HG03558 (cell line): ENCODE data around the gene PKIB.
"Not testable (repeated sequence)": the region's sequence is repeated elsewhere in the genome, so short reads cannot be mapped to it uniquely, and the experiment has no call there.

Experiments
- ATAC-seq: cut with Tn5 transposase; IDR thresholded peaks from one replicate; pipeline ENCODE4 v1.9.1; 2021; ENCODE audit warnings: moderate number of reproducible peaks; ENCODE audit not compliant: unreplicated experiment; ENCODE audit errors: extremely low read depth

The PKIB gene

DNA sequence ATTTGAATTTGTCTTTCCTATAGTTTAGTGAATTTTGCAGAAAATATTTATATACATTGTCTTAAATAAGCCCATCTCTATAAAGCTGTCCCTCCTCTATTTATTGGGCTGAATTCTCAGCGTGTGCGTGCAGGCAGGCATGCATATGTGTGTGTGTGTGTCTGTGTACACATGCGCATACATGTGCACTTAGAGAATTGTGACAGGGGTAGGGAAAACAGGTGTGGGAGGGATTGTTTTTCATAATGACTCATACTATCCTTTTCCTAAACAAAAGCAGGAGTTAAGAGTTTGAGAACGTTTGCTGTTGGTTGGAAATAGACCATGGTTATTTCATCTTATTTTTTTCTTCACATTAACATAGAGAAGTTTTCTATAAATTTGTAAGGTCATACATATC is 126.0 kb downstream of the PKIB start:
- ATAC-seq: no peak

DNA sequence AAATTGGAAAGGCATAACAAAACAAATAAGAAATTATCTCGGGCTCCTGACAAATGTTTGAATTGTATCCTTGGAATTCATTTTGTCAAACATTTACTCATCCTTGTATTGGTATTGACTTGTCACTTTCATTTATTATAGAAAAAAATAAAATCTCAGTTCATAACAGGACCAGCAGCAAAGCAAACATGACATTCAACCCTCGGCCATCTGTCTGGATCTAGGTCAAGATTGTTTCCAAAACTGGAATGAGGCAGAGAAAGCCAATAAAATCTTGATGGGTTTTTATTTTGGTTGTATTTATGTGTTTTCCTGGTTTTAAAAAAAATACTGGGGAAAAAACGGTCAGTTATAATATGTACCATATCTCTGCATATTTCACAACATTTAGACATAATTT is 126.4 kb downstream of the PKIB start:
- no peak for ATAC-seq

DNA sequence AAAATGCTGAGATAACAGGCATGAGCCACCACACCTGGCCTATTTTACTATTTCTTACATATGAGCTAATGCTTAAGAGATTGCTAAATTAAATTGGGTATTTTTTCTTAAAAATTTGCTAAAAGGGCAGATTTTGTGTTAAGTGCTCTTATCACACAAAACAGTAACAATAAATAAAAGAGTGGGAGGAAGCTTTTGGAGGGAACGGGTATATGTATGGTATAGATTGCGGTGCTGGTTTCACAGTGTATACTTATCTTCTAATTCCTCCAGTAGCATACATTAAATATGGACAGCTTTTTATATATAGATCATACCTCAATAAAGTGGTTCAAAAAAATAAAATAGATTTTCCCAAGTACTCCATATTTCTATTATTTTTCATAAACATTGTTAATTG is 129.9 kb downstream of the PKIB start:
- ATAC-seq: no peak

DNA sequence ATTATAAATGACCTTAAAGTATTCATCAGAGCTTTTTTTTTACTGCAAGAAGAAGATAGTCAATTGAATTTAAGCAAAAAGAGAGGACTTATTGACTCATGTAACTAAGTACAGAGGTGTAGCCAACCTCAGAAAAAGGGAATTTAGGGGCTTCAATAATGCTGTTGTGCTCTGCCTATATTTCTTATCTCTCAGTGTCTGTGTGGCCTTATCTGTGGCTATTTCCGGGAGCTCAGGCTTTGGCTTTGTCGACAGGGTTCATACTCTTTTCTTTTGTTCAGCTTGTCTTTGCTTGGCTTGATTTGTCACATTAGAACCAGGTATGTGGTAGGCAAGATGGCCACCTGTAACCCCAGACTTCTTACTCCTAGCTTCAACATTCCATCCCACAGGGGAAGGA is 130.7 kb downstream of the PKIB start:
- no peak for ATAC-seq

DNA sequence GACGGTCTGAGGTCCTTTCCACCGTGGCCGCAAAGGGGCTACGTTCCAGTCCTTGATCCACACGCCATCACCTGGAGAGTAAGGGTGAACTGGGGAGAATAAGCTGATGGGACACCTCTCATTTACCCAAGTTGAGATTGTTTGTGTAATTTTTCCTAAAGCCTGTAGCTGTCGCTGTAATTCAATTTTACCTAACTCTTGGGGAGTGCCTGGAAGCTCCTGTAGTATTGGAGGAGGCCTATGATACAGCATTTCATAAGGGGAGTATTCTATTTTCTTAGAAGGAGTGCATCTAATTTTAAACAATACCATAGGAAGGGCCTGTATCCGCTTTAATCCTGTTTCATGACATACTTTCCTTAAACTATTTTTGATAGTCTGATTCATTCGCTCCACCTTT is 134.0 kb downstream of the PKIB start:
- ATAC-seq: not testable (repeated sequence)

DNA sequence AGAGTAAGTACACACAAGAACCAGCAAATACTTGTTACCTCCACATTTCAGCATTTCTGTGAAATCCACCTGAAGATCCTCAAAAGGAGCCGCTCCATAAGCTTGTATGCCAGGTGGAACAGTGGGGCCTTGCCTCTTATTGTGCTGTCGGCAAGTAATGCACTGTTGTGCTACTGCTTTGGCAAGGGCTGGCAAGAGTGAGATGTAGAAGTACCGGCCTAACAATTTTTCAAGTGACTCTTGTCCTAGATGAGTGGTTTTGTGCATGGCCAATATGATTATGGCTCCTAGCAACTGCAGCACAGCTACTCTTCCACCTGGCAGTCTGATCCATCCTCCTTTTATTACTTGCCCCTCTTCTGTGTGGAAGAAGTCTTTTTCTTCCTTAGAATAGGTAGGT is 134.7 kb downstream of the PKIB start:
- not testable (repeated sequence) for ATAC-seq

DNA sequence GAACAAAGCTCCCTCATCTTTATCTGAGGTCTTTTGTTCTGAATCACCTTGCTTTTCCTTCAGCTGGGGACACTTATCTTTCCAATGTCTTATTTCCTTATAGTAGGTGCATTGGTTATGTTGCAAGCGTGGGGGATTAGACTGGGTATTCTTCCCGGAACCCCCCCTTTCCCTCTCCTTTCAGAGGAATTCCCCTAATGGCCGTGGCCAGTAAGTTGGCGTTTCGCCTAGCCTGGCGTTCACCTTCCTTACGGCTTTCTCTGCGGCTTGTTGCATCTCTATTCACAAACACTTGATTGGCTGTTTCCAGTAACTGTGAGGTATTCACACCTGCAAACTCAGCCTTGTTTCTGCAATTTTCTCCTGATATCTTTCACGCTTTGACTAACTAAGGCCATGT is 136.5 kb downstream of the PKIB start:
- ATAC-seq: no peak

DNA sequence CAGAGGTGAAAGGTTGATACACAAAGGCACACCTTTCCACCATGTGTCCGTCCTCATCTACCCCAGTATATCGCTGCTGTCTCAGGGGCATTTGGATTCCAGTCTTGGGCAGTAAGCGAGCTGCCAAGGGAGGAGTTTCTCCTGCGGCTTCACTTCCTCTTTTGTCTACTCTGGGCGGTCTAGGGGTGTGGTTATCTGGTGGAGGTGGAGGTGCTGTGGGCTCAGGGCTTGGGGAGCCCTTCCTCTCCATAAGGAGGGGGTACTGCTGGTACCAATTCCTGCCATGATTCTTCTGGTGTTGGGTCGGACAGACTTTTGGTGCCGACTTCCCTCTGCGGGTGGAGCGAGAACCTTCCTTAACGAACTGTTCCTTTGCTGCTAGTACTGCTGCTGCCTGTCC is 137.4 kb downstream of the PKIB start:
- no peak for ATAC-seq

DNA sequence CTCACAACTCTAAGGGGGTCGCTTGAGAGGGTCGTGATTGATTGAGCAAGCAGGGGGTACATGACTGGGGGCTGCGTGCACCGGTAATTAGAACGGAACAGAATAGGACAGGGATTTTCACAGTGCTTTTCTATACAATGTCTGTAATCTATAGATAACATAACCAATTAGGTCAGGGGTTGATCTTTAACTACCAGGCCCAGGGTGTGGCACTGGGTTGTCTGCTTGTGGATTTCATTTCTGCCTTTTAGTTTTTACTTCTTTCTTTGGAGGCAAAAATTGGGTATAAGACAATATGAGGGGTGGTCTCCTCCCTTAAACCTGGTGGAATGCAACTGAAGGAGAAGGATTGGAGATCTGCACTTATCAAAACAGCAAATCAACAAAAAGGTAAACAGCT is 138.7 kb downstream of the PKIB start:
- ATAC-seq: not testable (repeated sequence)

DNA sequence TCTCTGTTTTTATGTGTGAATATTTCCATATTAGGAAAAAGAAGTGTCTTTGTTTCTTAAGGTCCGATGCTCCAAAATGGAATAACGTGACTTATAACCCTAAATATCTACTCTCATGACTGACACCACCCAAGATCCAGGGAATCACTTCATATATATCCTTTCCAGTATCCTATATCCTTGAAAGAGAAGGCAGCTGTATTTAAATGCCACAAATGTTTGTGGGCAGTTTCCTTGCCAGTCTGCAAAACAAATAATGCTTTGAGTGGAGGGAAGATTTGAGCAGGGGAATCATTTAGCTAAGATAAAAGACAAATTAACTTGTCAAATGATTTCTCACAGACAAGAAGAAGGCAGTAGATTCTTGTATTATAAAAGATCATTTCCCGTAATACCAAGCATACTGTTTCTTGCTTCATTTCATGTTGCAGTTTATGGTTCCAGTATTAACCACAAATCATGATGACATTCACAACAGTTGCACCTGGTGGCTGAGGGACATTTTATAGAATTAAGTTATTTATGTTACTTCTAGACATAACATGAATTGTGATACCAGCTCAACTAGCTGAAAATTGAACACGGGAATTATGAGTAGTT is 139.3 kb downstream of the PKIB start:
- ATAC-seq: no peak

DNA sequence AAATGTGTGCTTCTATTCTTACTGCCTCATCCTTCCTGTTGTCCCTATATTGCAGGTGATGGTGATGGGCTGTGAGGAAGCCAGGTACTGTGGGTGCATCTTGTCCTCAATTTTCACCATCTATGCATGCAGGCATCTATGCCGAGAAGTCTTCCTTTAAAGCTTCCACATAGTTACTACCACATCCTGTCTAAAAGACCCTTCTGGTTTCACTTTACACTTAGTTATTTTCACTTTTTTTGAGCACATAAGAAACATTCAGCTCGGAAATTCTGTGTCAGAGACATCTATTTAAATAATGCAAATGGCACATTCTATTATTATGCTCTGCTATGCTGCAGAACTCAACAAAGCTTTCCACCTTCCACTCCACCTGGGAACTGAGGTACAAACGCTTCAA is 141.1 kb downstream of the PKIB start:
- ATAC-seq: peak; percentile 86

DNA sequence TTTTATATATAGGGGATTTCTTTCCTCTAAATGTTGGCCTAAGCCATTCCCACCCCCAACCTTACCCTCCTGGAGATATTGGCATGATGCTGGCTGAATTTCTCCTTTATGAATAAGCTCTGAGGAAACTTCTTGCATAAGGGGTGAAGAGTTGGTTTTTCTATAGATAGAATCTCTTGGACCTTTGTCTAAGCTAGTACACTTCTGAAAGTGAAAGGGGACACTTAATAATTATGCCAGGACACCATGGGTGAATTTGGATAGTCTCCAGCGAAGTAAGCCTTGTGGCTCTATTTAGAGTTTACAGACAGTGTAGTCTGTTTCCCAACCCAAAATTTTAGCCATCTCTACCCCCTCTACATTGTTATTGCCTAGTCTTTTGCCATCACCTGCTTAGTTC is 142.3 kb downstream of the PKIB start:
- peak; percentile 30 for ATAC-seq

DNA sequence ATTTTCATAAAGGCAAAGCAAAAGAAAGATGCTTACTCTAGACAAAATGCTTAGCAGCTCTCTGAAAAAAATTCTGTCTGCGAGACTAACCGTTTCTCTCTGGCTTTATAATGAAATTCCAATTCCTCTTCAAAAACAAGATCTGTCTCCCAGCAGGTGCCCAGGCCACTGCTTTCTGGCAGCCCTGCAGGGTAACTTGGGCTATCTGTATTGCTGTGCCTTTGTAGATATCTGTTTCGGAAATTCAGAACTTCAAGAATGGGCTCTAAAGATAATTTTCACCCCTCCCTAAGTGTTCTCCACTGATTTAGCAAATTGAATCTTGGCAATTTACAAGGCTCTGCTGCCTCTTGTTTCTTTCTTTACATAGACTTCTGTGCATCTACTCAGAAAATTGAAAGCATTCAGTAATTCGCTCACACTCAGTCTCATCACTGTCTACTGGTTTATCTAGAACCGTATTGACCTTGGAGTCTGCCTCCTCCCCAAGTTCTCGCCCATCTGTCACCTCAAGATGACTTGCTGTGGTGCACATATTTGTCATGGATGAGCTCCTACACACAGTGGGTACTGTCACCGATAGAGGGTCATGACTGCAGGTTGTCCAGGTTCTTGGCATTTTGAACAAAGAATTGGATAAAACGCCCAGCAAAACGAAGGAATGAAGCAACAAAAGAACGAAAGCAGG is 142.9 kb downstream of the PKIB start:
- no peak for ATAC-seq

DNA sequence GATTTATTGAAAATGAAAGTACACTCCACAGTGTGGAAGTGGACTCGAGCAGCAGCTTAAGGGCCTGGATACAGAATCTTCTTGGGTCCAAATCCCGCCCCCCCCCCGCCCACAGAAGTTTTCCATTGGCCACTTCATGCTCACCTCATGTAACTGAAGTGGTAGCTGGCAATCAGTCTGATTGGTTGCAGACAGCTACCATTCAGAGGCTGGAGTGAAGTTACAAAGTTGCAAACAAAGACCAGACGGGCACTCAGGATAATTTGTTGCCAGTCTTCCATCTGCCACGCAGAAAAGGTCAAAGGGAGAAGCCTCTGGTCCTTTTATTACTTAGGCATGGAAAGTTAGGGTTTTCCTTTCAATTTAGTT is 143.5 kb downstream of the PKIB start:
- no peak for ATAC-seq

DNA sequence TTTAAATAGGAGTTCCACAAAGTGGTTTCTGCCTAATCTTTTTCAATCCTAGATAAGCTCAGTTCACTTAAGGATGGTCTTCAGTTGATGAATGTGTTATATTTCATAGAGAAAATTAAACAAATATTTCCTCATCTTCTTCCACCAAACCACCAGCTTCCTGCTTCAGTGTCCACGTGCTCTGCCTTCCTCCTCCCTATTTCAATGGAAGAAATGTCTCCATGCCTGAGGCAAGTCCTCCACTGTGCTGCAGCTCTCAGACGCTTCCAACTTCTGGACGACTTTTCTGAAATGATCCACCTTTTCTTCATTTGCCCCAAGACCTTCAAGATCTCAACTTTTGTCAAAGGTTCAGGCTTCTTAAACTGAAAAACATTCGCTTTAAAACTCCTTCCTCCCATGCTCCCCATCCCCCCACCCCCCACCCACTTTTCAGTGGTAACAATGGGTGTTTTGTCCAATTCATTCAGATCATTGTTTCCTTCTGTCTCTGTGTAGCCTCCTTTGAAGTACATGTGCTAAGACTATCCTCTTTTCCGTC is 144.1 kb downstream of the PKIB start:
- ATAC-seq: no peak

DNA sequence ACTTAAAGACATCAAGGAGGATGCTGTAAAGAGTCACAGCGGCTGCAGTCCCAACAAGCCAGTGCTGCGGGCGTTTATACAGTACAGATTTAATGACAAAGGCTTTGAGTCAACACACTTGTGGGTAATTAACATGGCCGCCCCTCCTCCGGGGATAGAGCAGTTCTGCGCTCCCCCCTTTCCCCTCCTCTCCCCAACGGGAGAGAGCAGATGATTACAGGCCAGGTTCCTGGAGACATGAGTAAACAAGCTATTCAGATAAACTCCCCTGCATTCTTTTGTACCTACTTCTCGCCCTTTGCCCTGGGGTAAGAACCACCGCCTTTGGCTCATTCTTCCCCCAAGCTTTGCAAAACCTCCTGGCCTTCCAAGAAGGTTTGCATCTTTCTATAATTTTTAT is 145.7 kb downstream of the PKIB start:
- ATAC-seq: no peak

DNA sequence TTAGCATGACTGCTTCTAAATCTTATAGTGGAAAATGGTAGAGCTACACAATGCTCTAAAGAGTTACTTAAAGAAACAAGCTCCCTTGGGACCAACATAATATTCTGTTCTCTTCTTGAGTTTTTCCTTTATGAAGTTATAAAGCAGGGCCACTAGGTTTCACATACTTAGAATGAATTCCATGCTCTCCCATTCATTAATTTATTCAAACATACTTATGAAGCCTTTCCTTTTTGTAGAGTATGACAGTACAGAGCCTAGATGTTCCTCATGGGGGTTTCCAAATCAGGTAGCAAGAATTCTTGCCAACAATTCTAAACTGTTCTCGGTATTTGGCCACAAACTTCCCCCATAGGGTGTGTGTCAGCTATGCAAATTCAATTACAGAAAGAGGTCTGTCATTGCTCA is 148.7 kb downstream of the PKIB start:
- ATAC-seq: peak; percentile 98

DNA sequence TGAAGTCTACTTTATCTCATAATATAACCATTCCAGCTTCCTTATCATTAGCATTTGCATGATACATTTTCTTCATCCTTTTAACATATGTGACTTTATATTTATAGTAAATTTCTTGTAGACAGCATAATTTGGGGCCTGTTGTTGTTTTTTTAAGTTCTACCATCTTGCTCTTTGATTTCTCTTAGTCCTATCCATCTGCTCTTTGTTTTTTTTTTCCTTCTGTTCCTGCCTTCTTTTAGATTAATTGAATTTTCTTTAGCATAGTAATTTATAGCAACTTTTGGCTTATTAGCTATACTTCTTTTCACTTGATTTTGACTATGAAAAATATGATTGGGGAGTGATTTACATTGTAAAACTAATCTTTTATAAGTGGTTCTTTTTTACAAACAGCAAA is 150.1 kb downstream of the PKIB start:
- ATAC-seq: no peak

DNA sequence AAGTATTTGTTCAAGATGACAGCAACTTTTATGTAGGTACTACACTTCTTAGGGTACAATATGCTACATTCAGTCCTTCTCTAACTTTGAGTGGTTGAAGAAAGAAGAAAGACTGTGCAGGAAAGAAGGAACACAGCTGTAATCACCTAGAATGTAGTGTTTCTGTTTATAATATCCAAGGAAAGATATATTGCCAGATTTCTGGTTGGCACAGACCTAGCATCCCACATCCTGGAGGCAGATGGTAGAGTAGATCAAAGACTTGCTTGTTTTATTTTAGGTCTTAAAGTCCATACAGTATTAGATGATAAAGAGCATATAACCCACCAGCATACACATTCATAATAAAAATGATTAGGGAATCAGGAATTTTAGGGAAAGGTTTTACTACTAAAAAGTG is 156.1 kb downstream of the PKIB start:
- no peak for ATAC-seq

DNA sequence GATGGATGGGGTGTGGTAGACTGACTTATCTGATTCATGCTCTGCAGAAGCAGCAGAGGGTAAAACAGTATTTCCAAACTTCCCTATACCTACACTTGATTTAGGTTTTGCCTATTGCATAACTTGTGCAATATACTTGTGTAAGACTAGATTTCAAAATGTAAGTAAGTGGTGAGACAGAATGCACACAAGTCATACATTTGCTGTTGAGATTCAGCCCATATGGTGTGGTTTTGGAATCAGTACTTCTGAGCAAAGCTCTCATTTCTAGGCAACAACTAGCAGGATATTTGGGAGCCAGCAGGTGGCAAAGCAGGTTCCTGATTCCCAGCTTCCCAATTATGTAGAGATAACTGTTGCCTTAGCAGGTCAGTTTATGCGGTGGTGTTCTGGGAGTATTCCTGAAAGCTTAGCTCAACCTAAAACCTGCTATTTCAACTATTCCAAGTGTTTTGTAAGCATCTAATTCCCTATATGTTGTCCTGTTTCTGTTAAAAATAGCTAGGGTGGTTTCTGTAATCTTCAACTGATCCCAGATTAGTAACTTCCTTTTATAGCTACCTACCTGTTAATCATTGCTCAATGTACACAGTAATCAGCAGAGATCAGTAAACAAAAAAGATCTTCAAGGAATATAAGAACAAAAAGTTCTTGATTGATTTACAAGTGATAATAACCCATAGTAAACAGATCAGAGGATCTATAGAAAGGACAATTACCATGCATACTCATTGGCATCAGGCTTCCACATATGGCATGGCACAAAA is 160.8 kb downstream of the PKIB start:
- no peak for ATAC-seq

DNA sequence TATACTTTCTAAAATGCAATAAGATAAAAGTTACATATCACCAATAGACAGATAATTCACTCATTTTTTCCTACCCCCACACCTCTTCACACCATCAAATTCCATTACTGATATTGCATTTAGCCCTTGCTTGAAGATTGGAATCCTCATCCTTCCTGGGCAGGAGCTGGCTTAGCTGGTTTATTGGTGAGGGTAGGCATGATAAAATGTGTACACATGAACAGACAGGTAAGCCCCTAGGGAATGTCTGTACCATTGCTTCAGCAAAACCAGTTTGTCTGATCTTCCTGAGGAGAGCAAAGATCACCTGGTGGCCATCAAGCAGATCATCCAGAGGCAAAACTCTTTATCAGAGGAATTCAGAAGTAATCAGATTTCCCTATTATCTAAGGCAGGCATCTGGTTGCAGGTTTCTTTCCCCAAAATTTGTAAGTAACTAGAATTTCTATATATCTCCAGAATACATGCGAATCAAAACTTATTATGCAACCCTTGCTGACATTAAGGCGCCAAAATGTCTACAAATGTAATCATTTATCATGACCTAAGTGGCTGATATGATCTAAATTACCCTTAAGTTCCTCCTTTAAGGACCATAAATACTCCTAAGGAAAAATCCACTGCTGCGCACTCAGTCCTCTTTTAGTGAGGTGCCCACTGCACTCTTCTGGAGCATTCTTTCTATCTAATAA is 162.7 kb downstream of the PKIB start:
- ATAC-seq: no peak
